ENCODE data around the gene SEPTIN14. TPM values are rescaled to one million over a fixed set of nuclear protein-coding genes. Genes with fewer than 3 reads are reported as not detected.
"Not testable (repeated sequence)": the region's sequence is repeated elsewhere in the genome, so short reads cannot be mapped to it uniquely, and the experiment has no call there.

The SEPTIN14 gene
- total RNA-seq, 1 donor from 2014 or later = not detected

DNA sequence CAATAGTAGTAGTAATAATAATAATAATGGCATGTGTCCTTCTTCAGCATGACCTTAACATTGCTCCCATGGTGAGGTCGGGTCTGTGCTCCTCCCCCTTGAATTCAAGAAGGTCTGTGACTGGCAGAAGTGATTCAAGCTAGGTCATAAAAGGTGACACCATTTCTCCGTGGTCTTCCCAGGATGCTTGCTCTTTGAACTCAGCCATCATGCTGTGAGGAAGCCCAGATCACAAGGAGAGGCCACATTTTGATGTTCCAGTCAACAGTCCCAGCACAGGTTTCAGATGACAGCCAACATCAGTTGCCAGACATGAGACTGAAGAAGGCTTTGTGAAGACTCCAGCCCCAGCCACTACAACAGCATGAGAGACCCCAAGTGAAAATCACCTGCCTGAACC is 83.9 kb downstream of the SEPTIN14 start:
- peaks cover 9% of the 10 kb centered on the region for H3K27me3 Mint-ChIP-seq (ENCODE audit: unreplicated experiment)
- TF ChIP-seq, protein P1, sequence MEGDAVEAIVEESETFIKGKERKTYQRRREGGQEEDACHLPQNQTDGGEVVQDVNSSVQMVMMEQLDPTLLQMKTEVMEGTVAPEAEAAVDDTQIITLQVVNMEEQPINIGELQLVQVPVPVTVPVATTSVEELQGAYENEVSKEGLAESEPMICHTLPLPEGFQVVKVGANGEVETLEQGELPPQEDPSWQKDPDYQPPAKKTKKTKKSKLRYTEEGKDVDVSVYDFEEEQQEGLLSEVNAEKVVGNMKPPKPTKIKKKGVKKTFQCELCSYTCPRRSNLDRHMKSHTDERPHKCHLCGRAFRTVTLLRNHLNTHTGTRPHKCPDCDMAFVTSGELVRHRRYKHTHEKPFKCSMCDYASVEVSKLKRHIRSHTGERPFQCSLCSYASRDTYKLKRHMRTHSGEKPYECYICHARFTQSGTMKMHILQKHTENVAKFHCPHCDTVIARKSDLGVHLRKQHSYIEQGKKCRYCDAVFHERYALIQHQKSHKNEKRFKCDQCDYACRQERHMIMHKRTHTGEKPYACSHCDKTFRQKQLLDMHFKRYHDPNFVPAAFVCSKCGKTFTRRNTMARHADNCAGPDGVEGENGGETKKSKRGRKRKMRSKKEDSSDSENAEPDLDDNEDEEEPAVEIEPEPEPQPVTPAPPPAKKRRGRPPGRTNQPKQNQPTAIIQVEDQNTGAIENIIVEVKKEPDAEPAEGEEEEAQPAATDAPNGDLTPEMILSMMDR (IDR thresholded peaks at IDR 0.05; ENCODE audit: partially characterized antibody, unreplicated experiment) = no peak
- H3K4me3 Mint-ChIP-seq (ENCODE audit: unreplicated experiment) = no peak overlapping the region
- H3K9me3 Mint-ChIP-seq (ENCODE audit: unreplicated experiment) = peaks cover 4% of the 10 kb centered on the region
- DNase-seq = no peak
- no peak overlapping the region for H3K27ac Mint-ChIP-seq (ENCODE audit: unreplicated experiment)
- H3K36me3 Mint-ChIP-seq (ENCODE audit: unreplicated experiment) = no peaks in the 10 kb centered on the region
- no peaks in the 10 kb centered on the region for H3K4me1 Mint-ChIP-seq (ENCODE audit: low read depth, unreplicated experiment)

DNA sequence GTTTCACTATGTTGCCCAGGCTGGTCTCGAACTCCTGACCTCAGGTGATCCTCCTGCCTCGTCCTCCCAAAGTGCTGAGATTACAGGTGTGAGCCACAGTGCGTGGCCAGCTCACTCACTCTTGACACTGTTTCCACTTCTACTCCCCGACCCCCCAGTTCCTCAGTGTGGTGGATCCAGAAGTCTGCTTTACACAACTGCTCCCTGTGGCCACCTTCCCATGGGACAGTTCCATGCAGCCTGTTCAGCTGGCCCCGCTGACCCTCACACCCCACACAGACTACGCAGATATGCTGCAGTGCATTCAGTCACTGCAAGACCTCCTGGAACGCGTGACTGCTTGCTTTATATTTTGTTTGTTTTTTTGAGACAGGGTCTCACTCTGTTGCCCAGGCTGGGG is 86.4 kb downstream of the SEPTIN14 start:
- no peak for DNase-seq
- peaks cover 5% of the 10 kb centered on the region for H3K27me3 Mint-ChIP-seq (ENCODE audit: unreplicated experiment)
- no peaks in the 10 kb centered on the region for H3K36me3 Mint-ChIP-seq (ENCODE audit: unreplicated experiment)
- H3K4me1 Mint-ChIP-seq (ENCODE audit: low read depth, unreplicated experiment) = no peaks in the 10 kb centered on the region
- TF ChIP-seq, protein P1 (IDR thresholded peaks at IDR 0.05; ENCODE audit: partially characterized antibody, unreplicated experiment) = no peak
- H3K27ac Mint-ChIP-seq (ENCODE audit: unreplicated experiment) = no peak overlapping the region
- H3K4me3 Mint-ChIP-seq (ENCODE audit: unreplicated experiment) = no peak overlapping the region
- H3K9me3 Mint-ChIP-seq (ENCODE audit: unreplicated experiment) = peaks cover 4% of the 10 kb centered on the region

DNA sequence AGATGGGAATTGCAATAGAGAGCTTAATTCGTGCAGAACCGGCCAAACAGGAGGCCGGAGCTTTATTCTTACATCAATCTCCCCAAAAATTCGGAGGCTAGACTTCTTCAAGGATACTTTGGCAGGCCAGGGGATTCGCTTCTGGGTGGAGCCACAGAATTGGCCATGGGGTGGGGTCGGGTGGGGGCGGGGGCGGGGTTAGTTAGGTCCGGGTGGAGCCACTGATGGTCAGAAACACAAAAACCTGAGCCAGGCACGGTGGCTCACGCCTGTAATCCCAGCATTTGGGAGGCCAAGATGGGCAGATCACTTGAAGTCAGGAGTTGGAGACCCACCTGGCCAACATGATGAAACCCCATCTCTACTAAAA is 87.5 kb downstream of the SEPTIN14 start:
- Mint-ChIP-seq H3K4me1 (ENCODE audit: low read depth, unreplicated experiment) (no peaks in the 10 kb centered on the region), H3K27me3 (ENCODE audit: unreplicated experiment) (peaks cover 3% of the 10 kb centered on the region), H3K27ac (ENCODE audit: unreplicated experiment) (no peak overlapping the region), H3K36me3 (ENCODE audit: unreplicated experiment) (no peaks in the 10 kb centered on the region), H3K9me3 (ENCODE audit: unreplicated experiment) (peaks cover 4% of the 10 kb centered on the region), H3K4me3 (ENCODE audit: unreplicated experiment) (no peak overlapping the region)
- DNase-seq = no peak
- TF ChIP-seq, protein P1 (IDR thresholded peaks at IDR 0.05; ENCODE audit: partially characterized antibody, unreplicated experiment) = no peak

DNA sequence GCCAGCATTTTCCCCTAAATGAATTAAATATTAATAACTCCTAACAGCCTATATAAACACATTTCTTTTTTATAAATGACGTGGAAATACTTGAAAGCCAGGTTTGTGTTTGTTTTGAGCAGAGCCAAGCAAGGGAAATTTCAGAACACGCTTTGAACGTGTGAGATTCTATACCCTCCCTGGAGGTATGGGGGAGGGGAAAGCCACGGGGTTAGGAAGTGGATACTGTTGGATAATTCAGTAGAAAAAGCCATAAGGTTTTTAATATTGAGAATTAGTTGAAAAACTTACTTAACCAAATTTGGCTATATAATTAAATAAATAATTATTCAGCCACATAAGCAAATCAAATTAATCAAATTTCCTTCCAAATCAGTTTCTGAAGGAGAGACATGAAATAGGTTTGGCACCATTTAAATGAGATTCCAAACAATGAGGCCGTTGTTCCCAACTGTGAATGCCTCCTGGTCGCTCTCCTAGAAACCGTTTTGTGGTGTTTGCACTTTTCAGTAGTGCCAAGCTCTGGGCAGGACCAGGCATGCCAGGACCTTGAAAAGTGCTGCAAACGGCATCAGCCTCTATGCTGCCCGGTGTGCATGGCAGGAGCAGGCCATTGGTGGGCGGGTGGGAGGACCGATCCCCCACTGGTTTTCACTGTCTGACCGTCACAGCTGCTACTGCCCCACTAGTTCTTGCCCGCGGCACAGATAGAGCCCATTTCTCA is 88.1 kb downstream of the SEPTIN14 start:
- H3K4me1 Mint-ChIP-seq (ENCODE audit: low read depth, unreplicated experiment) = no peaks in the 10 kb centered on the region
- H3K4me3 Mint-ChIP-seq (ENCODE audit: unreplicated experiment) = no peak overlapping the region
- peaks cover 1% of the 10 kb centered on the region for H3K9me3 Mint-ChIP-seq (ENCODE audit: unreplicated experiment)
- TF ChIP-seq, protein P1 (IDR thresholded peaks at IDR 0.05; ENCODE audit: partially characterized antibody, unreplicated experiment) = no peak
- no peaks in the 10 kb centered on the region for H3K36me3 Mint-ChIP-seq (ENCODE audit: unreplicated experiment)
- H3K27me3 Mint-ChIP-seq (ENCODE audit: unreplicated experiment) = peaks cover 2% of the 10 kb centered on the region
- DNase-seq = no peak
- no peak overlapping the region for H3K27ac Mint-ChIP-seq (ENCODE audit: unreplicated experiment)

DNA sequence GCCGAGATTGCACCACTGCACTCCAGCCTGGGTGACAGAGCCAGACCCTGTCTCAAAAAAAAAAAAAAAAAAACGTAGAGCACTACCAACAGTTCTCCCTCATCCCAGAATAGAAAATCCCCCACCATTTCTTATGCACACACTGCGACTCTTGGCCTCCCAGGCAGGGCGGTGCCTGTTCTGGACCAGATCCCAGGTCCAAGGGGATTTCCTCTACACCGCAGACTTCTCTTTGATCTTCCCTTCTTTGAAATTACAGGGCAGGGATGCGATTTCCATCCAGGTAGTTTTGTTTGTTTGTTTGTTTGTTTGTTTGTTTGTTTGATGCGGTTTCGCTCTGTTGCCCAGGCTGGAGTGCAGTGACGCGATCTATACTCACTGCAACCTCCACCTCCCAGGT is 91.8 kb downstream of the SEPTIN14 start:
- Mint-ChIP-seq H3K9me3 (ENCODE audit: unreplicated experiment) (no peaks in the 10 kb centered on the region), H3K4me3 (ENCODE audit: unreplicated experiment) (no peak overlapping the region), H3K4me1 (ENCODE audit: low read depth, unreplicated experiment) (no peaks in the 10 kb centered on the region), H3K27me3 (ENCODE audit: unreplicated experiment) (no peaks in the 10 kb centered on the region), H3K27ac (ENCODE audit: unreplicated experiment) (no peak overlapping the region), H3K36me3 (ENCODE audit: unreplicated experiment) (no peaks in the 10 kb centered on the region)
- TF ChIP-seq, protein P1 (IDR thresholded peaks at IDR 0.05; ENCODE audit: partially characterized antibody, unreplicated experiment) = no peak
- no peak for DNase-seq

DNA sequence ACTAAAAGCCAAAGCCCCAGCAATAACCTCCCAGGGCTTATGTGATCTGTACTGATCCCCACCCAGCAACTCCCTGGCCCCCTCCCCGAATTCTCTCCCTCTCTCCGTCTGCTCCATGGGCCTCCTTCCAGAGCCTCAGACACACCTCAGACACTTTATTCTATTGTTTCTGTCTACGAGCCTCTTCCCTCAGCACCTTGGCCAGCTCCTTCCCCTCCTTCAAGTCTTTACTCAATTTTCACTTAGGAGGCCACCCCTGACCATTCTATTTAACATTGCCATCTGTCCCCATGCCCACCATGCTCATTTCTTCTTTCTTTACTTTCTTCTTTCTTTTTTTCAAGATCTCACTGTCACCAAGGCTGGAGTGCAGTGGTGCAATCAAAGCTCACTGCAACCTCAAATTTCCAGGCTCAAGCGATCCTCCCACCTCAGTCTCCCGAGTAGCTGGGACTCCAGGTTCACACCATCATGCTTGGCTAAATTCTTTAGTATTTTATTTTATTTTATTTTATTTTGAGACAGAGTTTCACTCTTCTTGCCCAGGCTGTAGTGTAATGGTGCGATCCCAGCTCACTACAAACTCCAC is 109.2 kb downstream of the SEPTIN14 start:
- not testable (repeated sequence) for H3K4me3 Mint-ChIP-seq (ENCODE audit: unreplicated experiment); DNase-seq; H3K4me1 Mint-ChIP-seq (ENCODE audit: low read depth, unreplicated experiment); H3K36me3 Mint-ChIP-seq (ENCODE audit: unreplicated experiment); H3K27me3 Mint-ChIP-seq (ENCODE audit: unreplicated experiment); H3K27ac Mint-ChIP-seq (ENCODE audit: unreplicated experiment); H3K9me3 Mint-ChIP-seq (ENCODE audit: unreplicated experiment)

DNA sequence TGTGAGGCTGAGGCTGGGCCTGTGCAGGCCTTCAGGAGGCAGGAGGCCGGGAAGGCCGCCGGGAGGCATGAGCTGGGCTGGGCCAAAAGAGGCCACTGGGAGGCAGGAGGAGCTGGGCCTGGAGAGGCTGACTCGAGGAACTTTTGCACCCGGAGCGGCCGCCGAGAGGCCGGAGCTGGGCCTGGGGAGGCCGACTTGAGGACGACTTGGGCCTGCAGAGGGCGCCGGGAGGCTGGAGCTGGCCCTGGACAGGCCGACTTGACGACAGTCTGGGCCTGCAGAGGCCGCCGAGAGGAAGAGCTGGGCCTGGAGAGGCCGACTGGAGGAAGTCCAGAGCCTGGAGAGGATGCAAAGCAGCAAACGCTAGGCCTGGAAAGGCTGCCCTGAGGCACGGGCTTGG is 117.8 kb downstream of the SEPTIN14 start:
- H3K4me1 Mint-ChIP-seq (ENCODE audit: low read depth, unreplicated experiment); H3K9me3 Mint-ChIP-seq (ENCODE audit: unreplicated experiment); H3K27me3 Mint-ChIP-seq (ENCODE audit: unreplicated experiment); H3K27ac Mint-ChIP-seq (ENCODE audit: unreplicated experiment); H3K36me3 Mint-ChIP-seq (ENCODE audit: unreplicated experiment); H3K4me3 Mint-ChIP-seq (ENCODE audit: unreplicated experiment); DNase-seq: not testable (repeated sequence)
